Fibroblast of lung (primary cell): ENCODE measurements around the gene FDPS. TPM values are rescaled to one million over a fixed set of nuclear protein-coding genes. Genes with fewer than 3 reads are reported as not detected.

Experiments used
- DNase-seq, 2 donors: peaks; one replicate each; pipeline versions ENCODE4 v3.0.0 to v3.0.0-alpha.2; 2010; ENCODE audit warnings: low read depth in 2 of 2
- H2AFZ ChIP-seq: 2 replicates; pipeline ENCODE4 v1.5.1; 2012; ENCODE audit warnings: low read length, control low read depth, inconsistent platforms
- H3K27ac ChIP-seq: 2 replicates; pipeline ENCODE4 v1.5.1; 2011; ENCODE audit warnings: low read length, control low read depth; ENCODE audit not compliant: insufficient read depth
- H3K27me3 ChIP-seq: 2 replicates; pipeline ENCODE4 v1.5.1; 2011; ENCODE audit warnings: mild to moderate bottlenecking, low read length; ENCODE audit not compliant: control insufficient read depth, insufficient read depth
- H3K36me3 ChIP-seq: 2 replicates; pipeline ENCODE4 v1.5.1; 2011; ENCODE audit warnings: low read length; ENCODE audit not compliant: control insufficient read depth, insufficient read depth
- H3K4me1 ChIP-seq: 2 replicates; pipeline ENCODE4 v1.5.1; 2011; ENCODE audit warnings: low read length; ENCODE audit not compliant: control insufficient read depth, insufficient read depth; ENCODE audit errors: extremely low read depth
- H3K4me2 ChIP-seq: 2 replicates; pipeline ENCODE4 v1.5.1; 2011; ENCODE audit warnings: low read length, control low read depth; ENCODE audit not compliant: insufficient read depth; ENCODE audit errors: extremely low read depth
- H3K4me3 ChIP-seq, 4 experiments: fragments of 200-600 bp in 1 of 4; sonication (generic) in 1 of 4; replicated peaks in 1 of 4; 2 replicates each; pipeline ENCODE4 v1.5.1; 2011 to 2016; ENCODE audit warnings: low read length in 4 of 4, low read depth in 3 of 4, mild to moderate bottlenecking in 3 of 4, control low read depth in 2 of 4, inconsistent platforms in 1 of 4, mixed read lengths in 1 of 4; ENCODE audit not compliant: insufficient read depth in 1 of 4; ENCODE audit errors: control extremely low read depth in 1 of 4
- H3K79me2 ChIP-seq: 2 replicates; pipeline ENCODE4 v1.5.1; 2012; ENCODE audit warnings: mild to moderate bottlenecking, low read length, inconsistent platforms; ENCODE audit not compliant: control insufficient read depth, insufficient read depth
- H3K9ac ChIP-seq: 2 replicates; pipeline ENCODE4 v1.5.1; 2011; ENCODE audit warnings: mild to moderate bottlenecking, low read length, control low read depth; ENCODE audit not compliant: insufficient read depth
- H3K9me3 ChIP-seq: 2 replicates; pipeline ENCODE4 v1.5.1; 2012; ENCODE audit warnings: low read depth, low read length; ENCODE audit not compliant: control insufficient read depth, insufficient read depth
- H4K20me1 ChIP-seq: 2 replicates; pipeline ENCODE4 v1.5.1; 2011; ENCODE audit warnings: low read length; ENCODE audit not compliant: control insufficient read depth, insufficient read depth; ENCODE audit errors: extremely low read depth
- EZH2 ChIP-seq: IDR thresholded peaks from 2 replicates; pipeline ENCODE4 v1.5.1; 2012; ENCODE audit warnings: low read length, control low read depth, mild to moderate bottlenecking; ENCODE audit errors: missing control alignments
- polyA plus RNA-seq, 2 donors: library from polyadenylated mRNA; depleted of rRNA in 1 of 2; stranded (reverse) in 1 of 2; unstranded in 1 of 2; fragments of >200 nt; gene quantifications; 2 replicates each; pipeline ENCODE4 v1.2.1, GENCODE V29; 2011 to 2012; ENCODE audit warnings: missing spikeins in 1 of 2
- total RNA-seq: library from RNA; depleted of rRNA; stranded (reverse); fragments of >200 nt; gene quantifications from 2 replicates; pipeline ENCODE4 v1.2.1, GENCODE V29; 2014
- TF ChIP-seq, protein P1 (sequence below), 2 donors: IDR thresholded peaks in 1 of 2; conservative IDR thresholded peaks in 1 of 2; 1 replicate in 1 of 2; 2 replicates in 1 of 2; pipeline ENCODE4 v1.5.1; 2011 to 2012; ENCODE audit warnings: low read length in 2 of 2, control low read depth in 1 of 2, inconsistent platforms in 1 of 2, low read depth in 1 of 2, mild to moderate bottlenecking in 1 of 2

Gene FDPS
- total and polyA plus RNA-seq, 2 donors (not counting 1 experiment from before 2014, with no cell fraction given) = 399 to 840 TPM

DNA sequence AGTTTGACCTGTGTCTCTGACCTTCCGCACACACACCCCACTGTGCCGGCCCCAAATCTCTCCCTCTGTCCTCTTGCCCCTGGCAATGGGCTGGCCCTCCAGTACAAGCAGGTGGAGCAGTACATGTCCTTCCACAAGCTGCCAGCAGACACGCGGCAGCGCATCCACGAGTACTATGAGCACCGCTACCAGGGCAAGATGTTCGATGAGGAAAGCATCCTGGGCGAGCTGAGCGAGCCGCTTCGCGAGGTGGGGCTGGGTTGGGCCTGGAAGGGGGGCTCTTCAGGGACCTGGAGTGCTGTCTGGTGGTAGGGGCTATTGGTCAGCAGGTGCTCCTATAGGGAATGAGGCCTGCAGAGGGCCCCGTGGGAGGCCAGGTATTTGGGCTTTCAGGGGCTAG lies 23.6 kb upstream of the FDPS start:
- H4K20me1 ChIP-seq = no peaks in the 10 kb centered on the region
- no peak overlapping the region for H3K4me3 ChIP-seq
- TF ChIP-seq, protein P1, sequence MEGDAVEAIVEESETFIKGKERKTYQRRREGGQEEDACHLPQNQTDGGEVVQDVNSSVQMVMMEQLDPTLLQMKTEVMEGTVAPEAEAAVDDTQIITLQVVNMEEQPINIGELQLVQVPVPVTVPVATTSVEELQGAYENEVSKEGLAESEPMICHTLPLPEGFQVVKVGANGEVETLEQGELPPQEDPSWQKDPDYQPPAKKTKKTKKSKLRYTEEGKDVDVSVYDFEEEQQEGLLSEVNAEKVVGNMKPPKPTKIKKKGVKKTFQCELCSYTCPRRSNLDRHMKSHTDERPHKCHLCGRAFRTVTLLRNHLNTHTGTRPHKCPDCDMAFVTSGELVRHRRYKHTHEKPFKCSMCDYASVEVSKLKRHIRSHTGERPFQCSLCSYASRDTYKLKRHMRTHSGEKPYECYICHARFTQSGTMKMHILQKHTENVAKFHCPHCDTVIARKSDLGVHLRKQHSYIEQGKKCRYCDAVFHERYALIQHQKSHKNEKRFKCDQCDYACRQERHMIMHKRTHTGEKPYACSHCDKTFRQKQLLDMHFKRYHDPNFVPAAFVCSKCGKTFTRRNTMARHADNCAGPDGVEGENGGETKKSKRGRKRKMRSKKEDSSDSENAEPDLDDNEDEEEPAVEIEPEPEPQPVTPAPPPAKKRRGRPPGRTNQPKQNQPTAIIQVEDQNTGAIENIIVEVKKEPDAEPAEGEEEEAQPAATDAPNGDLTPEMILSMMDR (conservative IDR thresholded peaks at IDR 0.05 in 1 of 2, IDR thresholded peaks at IDR 0.05 in 1 of 2; ENCODE audit: low read depth in 1 of 2, low read length in 2 of 2) = no peak
- no peak for TF ChIP-seq EZH2
- no peaks in the 10 kb centered on the region for H3K4me1 ChIP-seq
- no peaks in the 10 kb centered on the region for H3K27me3 ChIP-seq
- no peaks in the 10 kb centered on the region for H3K9me3 ChIP-seq
- DNase-seq = no peak
- H3K4me2 ChIP-seq = no peak overlapping the region
- no peaks in the 10 kb centered on the region for H3K36me3 ChIP-seq
- no peaks in the 10 kb centered on the region for H3K79me2 ChIP-seq
- no peak overlapping the region for H3K27ac ChIP-seq
- no peak overlapping the region for H2AFZ ChIP-seq
- no peak overlapping the region for H3K9ac ChIP-seq

DNA sequence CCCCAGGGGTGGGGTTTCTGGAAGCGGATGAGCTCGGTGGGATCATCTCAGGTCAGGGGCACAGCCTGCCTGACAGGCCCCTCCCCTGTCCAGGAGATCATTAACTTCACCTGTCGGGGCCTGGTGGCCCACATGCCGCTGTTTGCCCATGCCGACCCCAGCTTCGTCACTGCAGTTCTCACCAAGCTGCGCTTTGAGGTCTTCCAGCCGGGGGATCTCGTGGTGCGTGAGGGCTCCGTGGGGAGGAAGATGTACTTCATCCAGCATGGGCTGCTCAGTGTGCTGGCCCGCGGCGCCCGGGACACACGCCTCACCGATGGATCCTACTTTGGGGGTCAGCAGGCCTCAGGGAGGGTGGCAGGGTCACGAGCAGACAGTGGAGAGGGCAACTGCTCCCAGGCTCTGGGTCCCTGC lies 23.0 kb upstream of the FDPS start:
- TF ChIP-seq, protein P1 (conservative IDR thresholded peaks at IDR 0.05 in 1 of 2, IDR thresholded peaks at IDR 0.05 in 1 of 2; ENCODE audit: low read depth in 1 of 2, low read length in 2 of 2) = no peak
- TF ChIP-seq EZH2 = no peak
- H3K4me1 ChIP-seq = no peaks in the 10 kb centered on the region
- H2AFZ ChIP-seq = no peak overlapping the region
- no peaks in the 10 kb centered on the region for H4K20me1 ChIP-seq
- no peak for DNase-seq
- H3K27me3 ChIP-seq = no peaks in the 10 kb centered on the region
- no peaks in the 10 kb centered on the region for H3K9me3 ChIP-seq
- no peaks in the 10 kb centered on the region for H3K79me2 ChIP-seq
- H3K27ac ChIP-seq = no peak overlapping the region
- H3K36me3 ChIP-seq = no peaks in the 10 kb centered on the region
- no peak overlapping the region for H3K4me2 ChIP-seq
- no peak overlapping the region for H3K9ac ChIP-seq
- no peak overlapping the region for H3K4me3 ChIP-seq

DNA sequence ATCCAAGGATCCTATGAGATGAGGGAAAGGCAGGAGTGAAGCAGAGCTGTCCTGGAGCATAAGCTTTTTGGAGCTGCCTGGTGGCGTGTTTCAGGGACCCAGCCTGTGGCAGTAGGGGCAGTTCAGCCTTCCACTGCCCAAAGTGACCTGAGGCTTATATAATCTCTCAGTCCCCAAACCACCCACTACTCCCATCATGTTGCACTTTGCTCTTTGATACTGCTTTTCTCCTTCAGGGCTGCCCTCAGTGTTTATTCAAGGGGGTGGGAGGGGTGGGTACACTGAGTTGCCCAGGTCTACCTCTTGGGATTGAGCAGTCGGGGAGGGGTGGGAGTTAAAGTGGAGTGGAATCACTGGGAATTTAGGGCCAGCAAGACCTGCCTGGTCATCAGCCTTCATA lies 22.1 kb upstream of the FDPS start:
- H3K27ac ChIP-seq = no peak overlapping the region
- H3K4me1 ChIP-seq = no peaks in the 10 kb centered on the region
- no peak overlapping the region for H2AFZ ChIP-seq
- H3K4me2 ChIP-seq = no peak overlapping the region
- no peaks in the 10 kb centered on the region for H3K36me3 ChIP-seq
- H3K9me3 ChIP-seq = no peaks in the 10 kb centered on the region
- H3K79me2 ChIP-seq = no peaks in the 10 kb centered on the region
- no peak overlapping the region for H3K9ac ChIP-seq
- no peak for DNase-seq
- H4K20me1 ChIP-seq = no peaks in the 10 kb centered on the region
- H3K4me3 ChIP-seq = no peak overlapping the region
- no peaks in the 10 kb centered on the region for H3K27me3 ChIP-seq
- TF ChIP-seq EZH2 = no peak
- TF ChIP-seq, protein P1 (conservative IDR thresholded peaks at IDR 0.05 in 1 of 2, IDR thresholded peaks at IDR 0.05 in 1 of 2; ENCODE audit: low read depth in 1 of 2, low read length in 2 of 2) = no peak
